Measurements from ENCODE around the gene TP63.

DNA sequence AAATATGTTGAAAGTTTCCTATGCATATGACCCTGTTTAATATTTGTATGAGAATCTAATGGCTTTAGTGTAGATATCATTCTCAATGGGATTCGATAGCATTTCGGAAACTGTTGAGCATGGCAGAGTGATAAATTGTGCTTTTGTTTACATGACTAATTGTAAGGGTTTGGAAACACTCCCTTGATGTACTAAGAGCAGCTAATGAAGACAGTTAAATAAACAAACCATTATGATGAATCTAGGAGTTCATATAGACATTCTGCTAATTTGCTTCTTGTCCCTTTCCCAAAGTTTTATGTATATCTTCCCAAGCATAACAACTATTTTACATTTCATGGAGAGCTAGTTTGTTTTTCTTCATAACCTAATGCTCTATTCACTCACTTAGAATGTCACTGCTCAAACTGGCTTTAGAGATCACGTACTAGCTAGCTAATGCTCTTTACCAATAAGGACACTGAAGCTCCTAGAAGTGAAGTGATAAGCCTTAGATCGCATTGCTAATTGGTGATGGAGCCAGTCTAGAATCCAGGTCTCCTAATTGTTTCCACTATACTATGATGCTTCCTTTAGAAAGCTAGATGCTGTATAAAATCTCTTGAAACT is 140.8 kb downstream of the TP63 start:
- TF ChIP-seq, protein P1, sequence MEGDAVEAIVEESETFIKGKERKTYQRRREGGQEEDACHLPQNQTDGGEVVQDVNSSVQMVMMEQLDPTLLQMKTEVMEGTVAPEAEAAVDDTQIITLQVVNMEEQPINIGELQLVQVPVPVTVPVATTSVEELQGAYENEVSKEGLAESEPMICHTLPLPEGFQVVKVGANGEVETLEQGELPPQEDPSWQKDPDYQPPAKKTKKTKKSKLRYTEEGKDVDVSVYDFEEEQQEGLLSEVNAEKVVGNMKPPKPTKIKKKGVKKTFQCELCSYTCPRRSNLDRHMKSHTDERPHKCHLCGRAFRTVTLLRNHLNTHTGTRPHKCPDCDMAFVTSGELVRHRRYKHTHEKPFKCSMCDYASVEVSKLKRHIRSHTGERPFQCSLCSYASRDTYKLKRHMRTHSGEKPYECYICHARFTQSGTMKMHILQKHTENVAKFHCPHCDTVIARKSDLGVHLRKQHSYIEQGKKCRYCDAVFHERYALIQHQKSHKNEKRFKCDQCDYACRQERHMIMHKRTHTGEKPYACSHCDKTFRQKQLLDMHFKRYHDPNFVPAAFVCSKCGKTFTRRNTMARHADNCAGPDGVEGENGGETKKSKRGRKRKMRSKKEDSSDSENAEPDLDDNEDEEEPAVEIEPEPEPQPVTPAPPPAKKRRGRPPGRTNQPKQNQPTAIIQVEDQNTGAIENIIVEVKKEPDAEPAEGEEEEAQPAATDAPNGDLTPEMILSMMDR (IDR thresholded peaks at IDR 0.05; ENCODE audit: low read depth, low read length), result no peak
- TF ChIP-seq POLR2A (IDR thresholded peaks at IDR 0.05; ENCODE audit: extremely low read depth, insufficient read length) (no peak), MYC (IDR thresholded peaks at IDR 0.05; ENCODE audit: low read depth, low read length) (no peak)
- TF ChIP-seq, protein P2, sequence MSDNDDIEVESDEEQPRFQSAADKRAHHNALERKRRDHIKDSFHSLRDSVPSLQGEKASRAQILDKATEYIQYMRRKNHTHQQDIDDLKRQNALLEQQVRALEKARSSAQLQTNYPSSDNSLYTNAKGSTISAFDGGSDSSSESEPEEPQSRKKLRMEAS (IDR thresholded peaks at IDR 0.05; ENCODE audit: low read depth, low read length), result no peak
